HG03432 (cell line): Measurements from ENCODE around the gene FAM3B.

Source experiments
- ATAC-seq: cut with Tn5 transposase; IDR thresholded peaks from one replicate; pipeline ENCODE4 v1.9.1; 2021; ENCODE audit warnings: mild to moderate bottlenecking, moderate library complexity; ENCODE audit not compliant: unreplicated experiment

The FAM3B gene

GRCh38 chr21:41390043-41390639 is 73.5 kb downstream of the FAM3B start:
- ATAC-seq = no peak

GRCh38 chr21:41393876-41394465 is 77.4 kb downstream of the FAM3B start:
- ATAC-seq = no peak

GRCh38 chr21:41396558-41397075 is 80.0 kb downstream of the FAM3B start:
- no peak for ATAC-seq

GRCh38 chr21:41397471-41397891 is 80.9 kb downstream of the FAM3B start:
- ATAC-seq = no peak

- ATAC-seq = no peak
Measured at GRCh38 chr21:41398251-41398650, 81.7 kb downstream of the FAM3B start.

GRCh38 chr21:41398831-41399230 is 82.2 kb downstream of the FAM3B start:
- no peak for ATAC-seq

GRCh38 chr21:41399246-41399800 is 82.7 kb downstream of the FAM3B start:
- ATAC-seq = no peak

- ATAC-seq = no peak
Measured at GRCh38 chr21:41402231-41402630, 85.6 kb downstream of the FAM3B start.

- ATAC-seq = no peak
Measured at GRCh38 chr21:41402796-41403195, 86.2 kb downstream of the FAM3B start.

- no peak for ATAC-seq
Measured at GRCh38 chr21:41403331-41403730, 86.7 kb downstream of the FAM3B start.

- no peak for ATAC-seq
Measured at GRCh38 chr21:41403966-41404365, 87.4 kb downstream of the FAM3B start.

GRCh38 chr21:41405321-41405720 is 88.7 kb downstream of the FAM3B start:
- ATAC-seq = no peak

- ATAC-seq = no peak
Measured at GRCh38 chr21:41406340-41406739, 89.7 kb downstream of the FAM3B start.
